Body of pancreas (tissue), 4 donors: ENCODE results near the gene ADD1. TPM values are rescaled to one million over a fixed set of nuclear protein-coding genes. Genes with fewer than 3 reads are reported as not detected.
"Not testable (repeated sequence)": the region's sequence is repeated elsewhere in the genome, so short reads cannot be mapped to it uniquely, and the experiment has no call there.

ENCODE experiments used
- ATAC-seq: fragments of 150-250 bp; one replicate; pipeline ENCODE4 v1.9.1; 2016
- DNase-seq, 4 donors: peaks; one replicate each; pipeline ENCODE4 v3.0.0-alpha.2; 2019
- H3K27ac ChIP-seq, 4 donors: fragments of 200-600 bp; sonication (generic); 1 replicate in 3 of 4; 2 replicates in 1 of 4; pipeline versions ENCODE4 v1.5.1 to v1.6.1; 2016 to 2019; ENCODE audit warnings: mild to moderate bottlenecking in 1 of 4, mixed read lengths in 1 of 4, moderate library complexity in 1 of 4
- H3K27me3 ChIP-seq, 2 donors: fragments of 200-600 bp; sonication (generic); one replicate each; pipeline ENCODE4 v1.6.0; 2016; ENCODE audit warnings: mild to moderate bottlenecking in 1 of 2
- H3K36me3 ChIP-seq, 2 donors: fragments of 200-600 bp; sonication (generic); replicated peaks in 1 of 2; 2 replicates each; pipeline ENCODE4 v1.5.1; 2016; ENCODE audit warnings: low read depth in 2 of 2; ENCODE audit not compliant: insufficient read depth in 1 of 2
- H3K4me1 ChIP-seq: fragments of 200-600 bp; sonication (generic); one replicate; pipeline ENCODE4 v1.6.0; 2016
- H3K4me3 ChIP-seq, 2 donors: fragments of 200-600 bp; sonication (generic); 1 replicate in 1 of 2; 2 replicates in 1 of 2; pipeline ENCODE4 v1.5.1; 2016 to 2019
- H3K9me3 ChIP-seq, 3 donors: fragments of 200-600 bp; sonication (generic); 1 replicate in 2 of 3; 2 replicates in 1 of 3; pipeline ENCODE4 v1.5.1; 2016
- POLR2A ChIP-seq, 3 donors: fragments of 450-650 bp; IDR thresholded peaks; one replicate each; pipeline ENCODE4 v1.6.1; 2016; ENCODE audit warnings: antibody characterized with exemption in 3 of 3, mild to moderate bottlenecking in 2 of 3
- WGBS, 2 donors: methylation state at CpG; one replicate each; pipeline ENCODE4 v1.1.5; 2017; 5-methylcytosine and 5-hydroxymethylcytosine counted together
- intact Hi-C: fragments of 100-400 bp; cut with DNase I; formaldehyde crosslinking; loops from one replicate; pipeline ENCODE4 v1.15.1; 2023
- total RNA-seq, 2 donors: library from RNA; depleted of rRNA; stranded (reverse); fragments of >200 nt; gene quantifications; one replicate each; pipeline ENCODE4 v1.1.0, GENCODE V29; 2016
- TF ChIP-seq, protein P1 (sequence below), 7 experiments: fragments of 450-650 bp in 4 of 7; fragments of 200-600 bp in 3 of 7; sonication (generic) in 3 of 7; IDR thresholded peaks; one replicate each; pipeline ENCODE4 v1.5.1; 2016 to 2019; ENCODE audit warnings: antibody characterized with exemption in 7 of 7

Gene ADD1
- total RNA-seq, 2 donors from 2014 or later, result 84.1 to 266 TPM

DNA sequence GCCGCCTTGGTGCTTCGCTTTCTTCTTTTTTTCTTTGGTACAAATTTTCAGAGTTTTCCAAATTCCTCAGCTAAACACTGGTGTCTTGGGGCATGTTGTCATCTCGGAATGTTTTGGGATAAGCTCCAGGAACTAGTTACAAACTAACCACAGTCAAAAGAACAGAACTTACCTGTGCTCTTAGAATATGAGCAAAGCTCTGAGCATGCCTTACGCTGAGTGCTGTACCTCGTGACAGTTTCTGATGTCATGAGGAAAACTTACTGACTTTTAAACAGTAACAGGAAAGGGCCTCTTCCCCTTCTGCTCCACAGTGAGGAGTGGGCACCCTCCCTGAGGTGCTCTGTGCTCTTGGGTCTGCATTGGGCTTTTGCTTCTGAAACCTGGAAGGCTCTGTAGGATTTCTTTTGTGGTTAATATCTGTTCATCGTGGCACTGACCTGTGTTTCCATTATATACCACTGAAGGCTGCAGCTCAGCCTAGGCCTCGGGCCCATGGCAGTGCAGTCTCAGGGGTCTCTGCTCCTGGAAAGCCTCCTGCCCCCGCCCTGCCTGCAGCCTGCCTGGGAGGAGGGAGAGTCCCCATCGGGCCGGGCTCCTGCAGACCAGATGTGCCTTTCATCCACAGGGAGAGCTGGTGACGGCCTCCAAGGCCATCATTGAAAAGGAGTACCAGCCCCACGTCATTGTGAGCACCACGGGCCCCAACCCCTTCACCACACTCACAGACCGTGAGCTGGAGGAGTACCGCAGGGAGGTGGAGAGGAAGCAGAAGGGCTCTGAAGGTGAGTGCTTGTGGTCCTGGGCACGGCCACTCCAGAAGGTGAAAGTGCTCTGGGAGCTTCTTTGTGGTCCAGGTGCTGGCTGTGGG is 70.8 kb downstream of the ADD1 start:
- H3K27ac ChIP-seq, result peak overlapping the region; percentile 14 to 67 (median 56)
- intact Hi-C loops, result no loop called here

GRCh38 chr4:2915789-2916188 is 72.1 kb downstream of the ADD1 start:
- 86 to 93% methylated on average over 9 of the region's 9 CpGs for WGBS, 2 donors
- ATAC-seq (no peak), DNase-seq (no peak)
- Histone ChIP-seq H3K4me3 (no peak overlapping the region), H3K4me1 (peaks cover 10% of the 10 kb centered on the region), H3K9me3 (no peaks in the 10 kb centered on the region), H3K27me3 (no peaks in the 10 kb centered on the region), H3K36me3 (peaks cover 0 to 8% of the 10 kb centered on the region in 2 donors), H3K27ac (no peak overlapping the region)
- intact Hi-C loops, result no loop called here
- no peak for TF ChIP-seq POLR2A (IDR thresholded peaks at IDR 0.05)
- TF ChIP-seq, protein P1, sequence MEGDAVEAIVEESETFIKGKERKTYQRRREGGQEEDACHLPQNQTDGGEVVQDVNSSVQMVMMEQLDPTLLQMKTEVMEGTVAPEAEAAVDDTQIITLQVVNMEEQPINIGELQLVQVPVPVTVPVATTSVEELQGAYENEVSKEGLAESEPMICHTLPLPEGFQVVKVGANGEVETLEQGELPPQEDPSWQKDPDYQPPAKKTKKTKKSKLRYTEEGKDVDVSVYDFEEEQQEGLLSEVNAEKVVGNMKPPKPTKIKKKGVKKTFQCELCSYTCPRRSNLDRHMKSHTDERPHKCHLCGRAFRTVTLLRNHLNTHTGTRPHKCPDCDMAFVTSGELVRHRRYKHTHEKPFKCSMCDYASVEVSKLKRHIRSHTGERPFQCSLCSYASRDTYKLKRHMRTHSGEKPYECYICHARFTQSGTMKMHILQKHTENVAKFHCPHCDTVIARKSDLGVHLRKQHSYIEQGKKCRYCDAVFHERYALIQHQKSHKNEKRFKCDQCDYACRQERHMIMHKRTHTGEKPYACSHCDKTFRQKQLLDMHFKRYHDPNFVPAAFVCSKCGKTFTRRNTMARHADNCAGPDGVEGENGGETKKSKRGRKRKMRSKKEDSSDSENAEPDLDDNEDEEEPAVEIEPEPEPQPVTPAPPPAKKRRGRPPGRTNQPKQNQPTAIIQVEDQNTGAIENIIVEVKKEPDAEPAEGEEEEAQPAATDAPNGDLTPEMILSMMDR (IDR thresholded peaks at IDR 0.05), result no peak

More for the DNA sequence above, 70.8 kb downstream of the ADD1 start:
- H3K27me3 ChIP-seq, result no peaks in the 10 kb centered on the region
- DNase-seq (no peak), ATAC-seq (peak; percentile 60)
- H3K36me3 ChIP-seq, result peaks cover 0 to 15% of the 10 kb centered on the region in 2 donors
- no peak overlapping the region for H3K4me3 ChIP-seq
- no peaks in the 10 kb centered on the region for H3K9me3 ChIP-seq
- TF ChIP-seq POLR2A (IDR thresholded peaks at IDR 0.05), result no peak
- TF ChIP-seq, protein P1 (IDR thresholded peaks at IDR 0.05), result no peak
- 76 to 79% methylated on average over 10 to 16 of the region's 16 CpGs for whole genome bisulfite sequencing, 2 donors
- H3K4me1 ChIP-seq, result peaks cover 10% of the 10 kb centered on the region

DNA sequence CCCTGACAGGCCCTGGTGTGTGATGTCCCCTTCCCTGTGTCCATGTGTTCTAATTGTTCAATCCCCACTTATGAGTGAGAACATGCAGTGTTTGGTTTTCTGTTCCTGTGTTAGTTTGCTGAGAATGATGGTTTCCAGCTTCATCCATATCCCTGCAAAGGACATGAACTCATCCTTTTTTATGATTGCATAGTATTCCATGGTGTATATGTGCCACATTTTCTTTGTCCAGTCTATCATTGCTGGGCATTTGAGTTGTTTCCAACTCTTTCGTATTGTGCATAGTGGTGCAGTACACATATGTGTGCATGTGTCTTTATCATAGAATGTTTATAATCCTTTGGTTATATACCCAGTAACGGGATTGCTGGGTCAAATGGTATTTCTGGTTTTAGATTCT is 73.1 kb downstream of the ADD1 start:
- H3K9me3 ChIP-seq, H3K27ac ChIP-seq, H3K36me3 ChIP-seq, H3K4me3 ChIP-seq, DNase-seq, ATAC-seq, intact Hi-C loops, H3K27me3 ChIP-seq: not testable (repeated sequence)
- peaks cover 10% of the 10 kb centered on the region for H3K4me1 ChIP-seq
- WGBS, 2 donors, result 97 to 100% methylated on average over 2 of the region's 2 CpGs

- DNase-seq, H3K36me3 ChIP-seq, H3K9me3 ChIP-seq, H3K27me3 ChIP-seq, H3K27ac ChIP-seq, H3K4me3 ChIP-seq, intact Hi-C loops, ATAC-seq: not testable (repeated sequence)
- H3K4me1 ChIP-seq, result peaks cover 10% of the 10 kb centered on the region
- 92 to 93% methylated on average over 2 of the region's 2 CpGs for WGBS, 2 donors
Measured at GRCh38 chr4:2918300-2918699, 74.7 kb downstream of the ADD1 start.

DNA sequence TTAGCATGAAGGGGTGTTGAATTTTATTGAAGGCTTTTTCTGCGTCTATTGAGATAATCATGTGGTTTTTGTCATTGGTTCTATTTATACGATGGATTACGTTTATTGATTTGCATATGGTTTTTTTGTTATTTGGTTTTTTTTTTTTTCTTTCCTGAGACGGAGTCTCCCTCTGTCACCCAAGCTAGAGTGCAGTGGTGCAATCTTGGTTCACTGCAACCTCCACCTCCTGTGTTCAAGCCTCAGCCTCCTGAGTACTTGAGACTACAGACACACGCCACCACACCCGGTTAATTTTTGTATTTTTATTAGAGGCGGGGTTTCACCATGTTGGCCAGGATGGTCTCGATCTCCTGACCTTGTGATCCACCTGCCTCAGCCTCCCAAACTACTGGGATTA is 75.1 kb downstream of the ADD1 start:
- H3K4me1 ChIP-seq, result peaks cover 10% of the 10 kb centered on the region
- H3K36me3 ChIP-seq, ATAC-seq, H3K27me3 ChIP-seq, H3K4me3 ChIP-seq, H3K9me3 ChIP-seq, H3K27ac ChIP-seq, intact Hi-C loops, DNase-seq: not testable (repeated sequence)
- WGBS, 2 donors, result 92 to 100% methylated on average over 8 of the region's 8 CpGs

DNA sequence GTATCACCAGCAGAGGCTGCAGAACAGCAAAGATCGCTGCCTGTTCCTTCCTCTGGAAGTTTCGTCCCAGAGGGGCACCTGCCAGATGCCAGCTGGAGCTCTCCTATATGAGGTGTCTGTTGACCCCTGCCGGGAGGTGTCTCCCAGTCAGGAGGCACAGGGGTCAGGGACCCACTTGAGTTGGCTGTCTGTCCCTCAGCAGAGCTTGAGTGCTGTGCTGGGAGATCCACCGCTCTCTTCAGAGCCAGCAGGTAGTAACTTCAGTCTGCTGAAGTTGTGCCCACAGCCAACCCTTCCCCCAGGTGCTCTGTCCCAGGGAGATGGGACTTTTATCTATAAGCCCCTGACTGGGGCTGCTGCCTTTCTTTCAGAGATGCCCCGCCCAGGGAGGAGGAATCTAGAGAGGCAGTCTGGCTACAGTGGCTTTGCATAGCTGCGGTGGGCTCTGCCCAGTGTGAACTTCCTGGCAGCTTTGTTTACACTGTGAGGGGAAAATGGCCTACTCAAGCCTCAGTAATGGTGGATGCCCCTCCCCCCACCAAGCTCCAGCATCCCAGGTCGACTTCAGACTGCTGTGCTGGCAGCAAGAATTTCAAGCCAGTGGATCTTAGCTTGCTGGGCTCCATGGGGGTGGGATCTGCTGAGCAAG is 78.9 kb downstream of the ADD1 start:
- WGBS, 2 donors, result 68 to 80% methylated on average over 3 to 7 of the region's 7 CpGs
- H3K27me3 ChIP-seq, H3K4me1 ChIP-seq, intact Hi-C loops, ATAC-seq, DNase-seq, H3K9me3 ChIP-seq, H3K27ac ChIP-seq, H3K4me3 ChIP-seq, H3K36me3 ChIP-seq: not testable (repeated sequence)
